GM23338 (cell line): ENCODE measurements around the gene FOXP2. TPM values are rescaled to one million over a fixed set of nuclear protein-coding genes. Genes with fewer than 3 reads are reported as not detected.

Experiments
- ATAC-seq: fragments of 200-7000 bp; cut with Tn5 transposase; 3 replicates; pipeline ENCODE4 v1.9.1; 2020
- DNase-seq: peaks from one replicate; pipeline ENCODE4 v3.0.0-alpha.2; 2015; ENCODE audit warnings: low spot score
- H2AFZ ChIP-seq: fragments of 200-600 bp; sonication (generic); 2 replicates; pipeline ENCODE4 v1.8.0; 2016; ENCODE audit warnings: antibody characterized with exemption, mild to moderate bottlenecking, moderate library complexity
- H3F3A ChIP-seq: fragments of 200-600 bp; sonication (generic); replicated peaks from 2 replicates; pipeline ENCODE4 v1.8.0; 2017; ENCODE audit warnings: antibody characterized with exemption, mixed run types, low read depth
- H3K27ac ChIP-seq: fragments of 200-600 bp; sonication (generic); 2 replicates; pipeline ENCODE4 v1.6.1; 2016; ENCODE audit warnings: low read depth
- H3K27me3 ChIP-seq: fragments of 200-600 bp; sonication (generic); 2 replicates; pipeline ENCODE4 v1.8.0; 2016; ENCODE audit warnings: mild to moderate bottlenecking, mixed run types, moderate library complexity; ENCODE audit not compliant: insufficient read depth
- H3K36me3 ChIP-seq: fragments of 200-600 bp; sonication (generic); 2 replicates; pipeline ENCODE4 v1.8.0; 2016; ENCODE audit warnings: mild to moderate bottlenecking; ENCODE audit not compliant: insufficient read depth
- H3K4me1 ChIP-seq: fragments of 200-600 bp; sonication (generic); 2 replicates; pipeline ENCODE4 v1.8.0; 2016; ENCODE audit warnings: mild to moderate bottlenecking, moderate library complexity; ENCODE audit not compliant: insufficient read depth
- H3K4me2 ChIP-seq: fragments of 200-600 bp; sonication (generic); 2 replicates; pipeline ENCODE4 v1.7.1; 2017; ENCODE audit warnings: mixed run types
- H3K4me3 ChIP-seq: fragments of 200-600 bp; sonication (generic); 2 replicates; pipeline ENCODE4 v1.6.1; 2016; ENCODE audit warnings: mixed run types
- H3K79me2 ChIP-seq: fragments of 200-600 bp; sonication (generic); replicated peaks from 2 replicates; pipeline ENCODE4 v1.8.0; 2017; ENCODE audit warnings: mild to moderate bottlenecking; ENCODE audit not compliant: insufficient read depth
- H3K9me2 ChIP-seq: fragments of 200-600 bp; sonication (generic); 2 replicates; pipeline ENCODE4 v1.8.0; 2017; ENCODE audit not compliant: insufficient read depth
- H4K20me1 ChIP-seq: fragments of 200-600 bp; sonication (generic); replicated peaks from 2 replicates; pipeline ENCODE4 v1.8.0; 2017; ENCODE audit warnings: mild to moderate bottlenecking; ENCODE audit not compliant: insufficient read depth
- H3K27ac Mint-ChIP-seq: 2 replicates; pipeline ENCODE4 v1.8.0; 2020; ENCODE audit warnings: inconsistent platforms, mild to moderate bottlenecking, moderate library complexity, mixed read lengths
- H3K27me3 Mint-ChIP-seq: 3 replicates; pipeline ENCODE4 v1.8.0; 2022; ENCODE audit warnings: low read depth, mild to moderate bottlenecking, moderate library complexity, mixed read lengths, inconsistent platforms; ENCODE audit not compliant: insufficient read depth, poor library complexity
- H3K36me3 Mint-ChIP-seq: 3 replicates; pipeline ENCODE4 v1.8.0; 2021; ENCODE audit warnings: low read depth, mild to moderate bottlenecking, inconsistent platforms, moderate library complexity, mixed read lengths
- H3K4me1 Mint-ChIP-seq: 3 replicates; pipeline ENCODE4 v1.8.0; 2020; ENCODE audit warnings: mild to moderate bottlenecking, inconsistent platforms, mixed read lengths
- H3K4me3 Mint-ChIP-seq: 3 replicates; pipeline ENCODE4 v1.8.0; 2021; ENCODE audit warnings: moderate library complexity, mild to moderate bottlenecking, inconsistent platforms, mixed read lengths
- H3K9me3 Mint-ChIP-seq: 3 replicates; pipeline ENCODE4 v1.8.0; 2020; ENCODE audit warnings: moderate library complexity, mild to moderate bottlenecking, inconsistent platforms, mixed read lengths
- CREB1 ChIP-seq: fragments of 250-450 bp; sonication (Bioruptor Pico); IDR thresholded peaks from 2 replicates; pipeline ENCODE4 v1.5.0; 2020; ENCODE audit warnings: low read depth, mild to moderate bottlenecking, moderate library complexity
- EZH2 ChIP-seq: fragments of 200-600 bp; sonication (generic); IDR thresholded peaks from one replicate; pipeline ENCODE4 v1.8.0; 2017; ENCODE audit warnings: antibody characterized with exemption, mild to moderate bottlenecking, low read depth; ENCODE audit not compliant: unreplicated experiment
- JUNB ChIP-seq: IDR thresholded peaks from one replicate; pipeline ENCODE4 v1.6.1; 2016; ENCODE audit warnings: antibody characterized with exemption; ENCODE audit not compliant: unreplicated experiment
- ZNF462 ChIP-seq: fragments of 250-450 bp; sonication (Bioruptor Pico); IDR thresholded peaks from 2 replicates; pipeline ENCODE4 v1.5.0; 2020; ENCODE audit warnings: mild to moderate bottlenecking, moderate library complexity
- polyA plus RNA-seq: library from polyadenylated mRNA; unstranded; fragments of >200 nt; fragmentation: Nextera tagmentation; extraction: Ambion mirVana; gene quantifications from 2 replicates; pipeline ENCODE4 v1.2.1, GENCODE V29; 2016
- total RNA-seq: library from RNA; depleted of rRNA; stranded (reverse); fragments of >200 nt; shearing (Covaris generic); gene quantifications from 2 replicates; pipeline ENCODE4 v1.2.3, GENCODE V29; 2014

Gene FOXP2
- total and polyA plus RNA-seq, 2 experiments from 2014 or later = 0.03 to 0.24 TPM

GRCh38 chr7:114660753-114661152, 246.1 kb downstream of the FOXP2 start:
- H3K4me1 Mint-ChIP-seq = peaks cover 50% of the 10 kb centered on the region

More at GRCh38 chr7:114660753-114661152, 246.1 kb downstream of the FOXP2 start:
- no peaks in the 10 kb centered on the region for H3K9me2 ChIP-seq
- Mint-ChIP-seq H3K36me3 (no peaks in the 10 kb centered on the region), H3K27me3 (no peaks in the 10 kb centered on the region), H3K27ac (no peak overlapping the region), H3K9me3 (no peaks in the 10 kb centered on the region), H3K4me3 (no peak overlapping the region)
- H4K20me1 ChIP-seq = no peaks in the 10 kb centered on the region
- peaks cover 61% of the 10 kb centered on the region for H3K4me1 ChIP-seq
- no peak for DNase-seq
- no peak overlapping the region for H3K4me3 ChIP-seq
- H3K27me3 ChIP-seq = no peaks in the 10 kb centered on the region
- H3K27ac ChIP-seq = no peak overlapping the region
- TF ChIP-seq CREB1 = no peak
- TF ChIP-seq JUNB = no peak
- no peak for TF ChIP-seq EZH2
- TF ChIP-seq ZNF462 = no peak
- no peak for ATAC-seq
- 0 out of 2 replicates have a peak overlapping the region, but pooled peaks have one; percentile 50 for H3K4me2 ChIP-seq
- H2AFZ ChIP-seq = no peak overlapping the region
- no peaks in the 10 kb centered on the region for H3F3A ChIP-seq
- no peaks in the 10 kb centered on the region for H3K36me3 ChIP-seq
- H3K79me2 ChIP-seq = no peaks in the 10 kb centered on the region
